Stimulated activated CD4-positive, alpha-beta T cell treated with anti-CD3 and anti-CD28 coated beads, Interleukin-15, amount 100 ng/mL, for 1 hour (primary cell): ENCODE measurements around the gene PHAF1.

Source experiments
- DNase-seq, 2 donors: peaks; one replicate each; pipeline ENCODE4 v3.0.0-alpha.2; 2020; ENCODE audit warnings: low read depth in 1 of 2, low spot score in 1 of 2

Gene PHAF1

GRCh38 chr16:67109407-67110135 lies at the start of gene PHAF1:
TSS of gene PHAF1 (plus strand) at chr16:67109941. CDS start at chr16:67110176, 235 bp downstream.
- peak; percentile 95 to 98 for DNase-seq

- DNase-seq, result no peak
Measured at GRCh38 chr16:67063008-67063407, 46.7 kb upstream of the PHAF1 start.

- no peak for DNase-seq
Measured at GRCh38 chr16:67068212-67068753, 41.5 kb upstream of the PHAF1 start.

- no peak for DNase-seq
Measured at GRCh38 chr16:67071476-67072048, 38.2 kb upstream of the PHAF1 start.

- DNase-seq, result no peak
Measured at GRCh38 chr16:67075331-67075730, 34.4 kb upstream of the PHAF1 start.

GRCh38 chr16:67077871-67078270 lies 31.9 kb upstream of the PHAF1 start:
- no peak for DNase-seq

GRCh38 chr16:67082100-67082499 lies 27.6 kb upstream of the PHAF1 start:
- no peak for DNase-seq

- DNase-seq, result no peak
Measured at GRCh38 chr16:67082891-67083290, 26.9 kb upstream of the PHAF1 start.

- DNase-seq, result no peak
Measured at GRCh38 chr16:67084345-67085028, 25.3 kb upstream of the PHAF1 start.

- no peak for DNase-seq
Measured at GRCh38 chr16:67086822-67087221, 22.9 kb upstream of the PHAF1 start.

GRCh38 chr16:67087291-67087690 lies 22.4 kb upstream of the PHAF1 start:
- no peak for DNase-seq

- DNase-seq, result no peak
Measured at GRCh38 chr16:67087803-67088202, 21.9 kb upstream of the PHAF1 start.

GRCh38 chr16:67088551-67088950 lies 21.2 kb upstream of the PHAF1 start:
- DNase-seq, result no peak

GRCh38 chr16:67089101-67089500 lies 20.6 kb upstream of the PHAF1 start:
- no peak for DNase-seq

- DNase-seq, result no peak
Measured at GRCh38 chr16:67091906-67092566, 17.7 kb upstream of the PHAF1 start.

- no peak for DNase-seq
Measured at GRCh38 chr16:67093098-67093726, 16.5 kb upstream of the PHAF1 start.

- DNase-seq, result no peak
Measured at GRCh38 chr16:67098599-67098998, 11.1 kb upstream of the PHAF1 start.

GRCh38 chr16:67100569-67101310 lies 9.0 kb upstream of the PHAF1 start:
- DNase-seq, result no peak

GRCh38 chr16:67101311-67102082 lies 8.2 kb upstream of the PHAF1 start:
- no peak for DNase-seq

- no peak for DNase-seq
Measured at GRCh38 chr16:67104061-67104460, 5.7 kb upstream of the PHAF1 start.
